Nephron (organoid): ENCODE data around the gene PPEF2.

ENCODE experiments used
- H3K27ac Mint-ChIP-seq, 3 experiments: 2 replicates each; pipeline ENCODE4 v1.8.0; 2020; ENCODE audit warnings: mixed read lengths in 3 of 3, mild to moderate bottlenecking in 2 of 3, moderate library complexity in 1 of 3
- H3K27me3 Mint-ChIP-seq: 2 replicates; pipeline ENCODE4 v1.8.0; 2021; ENCODE audit warnings: low read depth, mild to moderate bottlenecking, moderate library complexity, mixed read lengths
- H3K36me3 Mint-ChIP-seq: 2 replicates; pipeline ENCODE4 v1.8.0; 2020; ENCODE audit warnings: low read depth, mixed read lengths
- H3K4me1 Mint-ChIP-seq: 2 replicates; pipeline ENCODE4 v1.8.0; 2020; ENCODE audit warnings: mixed read lengths
- H3K4me3 Mint-ChIP-seq, 3 experiments: 2 replicates each; pipeline ENCODE4 v1.8.0; 2020; ENCODE audit warnings: mild to moderate bottlenecking in 3 of 3, mixed read lengths in 3 of 3, moderate library complexity in 2 of 3
- H3K9me3 Mint-ChIP-seq: 2 replicates; pipeline ENCODE4 v1.8.0; 2020; ENCODE audit warnings: mixed read lengths
- TF ChIP-seq, protein P1 (sequence below), 3 experiments: fragments of 200-600 bp; sonication (generic); IDR thresholded peaks; one replicate each; pipeline ENCODE4 v1.5.0; 2021; ENCODE audit warnings: antibody characterized with exemption in 3 of 3; ENCODE audit not compliant: unreplicated experiment in 3 of 3

Gene PPEF2

DNA sequence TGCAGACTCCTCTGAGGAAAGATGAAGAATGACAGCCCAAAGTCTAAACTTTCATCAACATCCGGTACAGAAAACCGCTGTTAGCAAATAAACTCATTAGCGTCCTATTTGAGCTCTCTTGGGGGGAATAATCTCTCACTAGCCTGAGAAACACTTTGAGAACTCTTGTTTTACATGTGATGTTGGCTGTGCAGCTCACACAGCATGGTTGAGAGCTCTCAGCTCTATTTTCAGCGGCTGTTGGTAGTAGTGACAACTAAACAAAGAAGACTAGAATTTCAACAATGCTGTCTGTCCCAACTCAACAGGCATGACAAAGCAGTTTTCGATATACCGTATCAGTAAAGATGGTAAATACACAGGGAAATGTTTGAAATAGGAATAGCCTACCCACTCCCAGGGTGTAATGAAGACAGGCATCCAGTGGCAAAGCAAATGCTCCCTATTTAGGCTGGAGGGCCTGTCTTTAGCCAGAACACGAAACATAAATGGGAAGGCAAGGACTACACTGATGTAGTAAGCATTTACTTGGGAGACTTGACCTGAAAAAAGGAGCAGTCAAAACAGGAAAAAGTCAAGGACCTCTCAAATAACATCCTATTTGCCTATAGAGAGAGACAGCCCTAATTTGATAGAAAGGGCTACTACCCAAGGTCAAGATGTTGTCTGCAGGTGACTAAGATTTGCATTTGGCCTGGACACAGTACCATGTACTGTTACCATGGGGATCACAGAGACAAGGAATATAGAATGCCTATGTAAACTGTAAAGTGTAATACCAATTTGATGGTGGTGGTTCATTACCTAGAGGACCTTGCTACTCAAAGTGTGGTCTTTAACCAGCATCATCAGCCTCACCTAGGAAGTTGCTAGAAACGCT, 60.4 kb downstream of the PPEF2 start:
- Mint-ChIP-seq H3K27me3 (no peaks in the 10 kb centered on the region), H3K4me3 (no peak overlapping the region), H3K4me1 (peaks cover 14% of the 10 kb centered on the region), H3K9me3 (no peaks in the 10 kb centered on the region), H3K27ac (peak overlapping the region in 2 of 3 experiments; percentile 10 to 30), H3K36me3 (no peaks in the 10 kb centered on the region)
- TF ChIP-seq, protein P1, sequence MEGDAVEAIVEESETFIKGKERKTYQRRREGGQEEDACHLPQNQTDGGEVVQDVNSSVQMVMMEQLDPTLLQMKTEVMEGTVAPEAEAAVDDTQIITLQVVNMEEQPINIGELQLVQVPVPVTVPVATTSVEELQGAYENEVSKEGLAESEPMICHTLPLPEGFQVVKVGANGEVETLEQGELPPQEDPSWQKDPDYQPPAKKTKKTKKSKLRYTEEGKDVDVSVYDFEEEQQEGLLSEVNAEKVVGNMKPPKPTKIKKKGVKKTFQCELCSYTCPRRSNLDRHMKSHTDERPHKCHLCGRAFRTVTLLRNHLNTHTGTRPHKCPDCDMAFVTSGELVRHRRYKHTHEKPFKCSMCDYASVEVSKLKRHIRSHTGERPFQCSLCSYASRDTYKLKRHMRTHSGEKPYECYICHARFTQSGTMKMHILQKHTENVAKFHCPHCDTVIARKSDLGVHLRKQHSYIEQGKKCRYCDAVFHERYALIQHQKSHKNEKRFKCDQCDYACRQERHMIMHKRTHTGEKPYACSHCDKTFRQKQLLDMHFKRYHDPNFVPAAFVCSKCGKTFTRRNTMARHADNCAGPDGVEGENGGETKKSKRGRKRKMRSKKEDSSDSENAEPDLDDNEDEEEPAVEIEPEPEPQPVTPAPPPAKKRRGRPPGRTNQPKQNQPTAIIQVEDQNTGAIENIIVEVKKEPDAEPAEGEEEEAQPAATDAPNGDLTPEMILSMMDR (IDR thresholded peaks at IDR 0.05; ENCODE audit: unreplicated experiment in 3 of 3) = no peak

GRCh38 chr4:75834772-75835154, 67.5 kb downstream of the PPEF2 start:
- Mint-ChIP-seq H3K9me3 (no peaks in the 10 kb centered on the region), H3K27ac (no peak overlapping the region), H3K36me3 (no peaks in the 10 kb centered on the region), H3K4me1 (no peaks in the 10 kb centered on the region), H3K27me3 (no peaks in the 10 kb centered on the region), H3K4me3 (no peak overlapping the region)
- TF ChIP-seq, protein P1 (IDR thresholded peaks at IDR 0.05; ENCODE audit: unreplicated experiment in 3 of 3) = no peak

GRCh38 chr4:75834095-75834771, 68.0 kb downstream of the PPEF2 start:
- H3K36me3 Mint-ChIP-seq = no peaks in the 10 kb centered on the region
- no peaks in the 10 kb centered on the region for H3K27me3 Mint-ChIP-seq
- no peaks in the 10 kb centered on the region for H3K9me3 Mint-ChIP-seq
- no peak overlapping the region for H3K4me3 Mint-ChIP-seq
- TF ChIP-seq, protein P1 (IDR thresholded peaks at IDR 0.05; ENCODE audit: unreplicated experiment in 3 of 3) = no peak
- no peak overlapping the region for H3K27ac Mint-ChIP-seq
- H3K4me1 Mint-ChIP-seq = no peaks in the 10 kb centered on the region

GRCh38 chr4:75831856-75832405, 70.3 kb downstream of the PPEF2 start:
- no peaks in the 10 kb centered on the region for H3K36me3 Mint-ChIP-seq
- H3K9me3 Mint-ChIP-seq = no peaks in the 10 kb centered on the region
- no peaks in the 10 kb centered on the region for H3K4me1 Mint-ChIP-seq
- no peak overlapping the region for H3K4me3 Mint-ChIP-seq
- TF ChIP-seq, protein P1 (IDR thresholded peaks at IDR 0.05; ENCODE audit: unreplicated experiment in 3 of 3) = no peak
- no peak overlapping the region for H3K27ac Mint-ChIP-seq
- no peaks in the 10 kb centered on the region for H3K27me3 Mint-ChIP-seq

GRCh38 chr4:75830906-75831305, 71.3 kb downstream of the PPEF2 start:
- Mint-ChIP-seq H3K27ac (no peak overlapping the region), H3K4me3 (no peak overlapping the region), H3K4me1 (no peaks in the 10 kb centered on the region), H3K9me3 (no peaks in the 10 kb centered on the region), H3K36me3 (no peaks in the 10 kb centered on the region), H3K27me3 (no peaks in the 10 kb centered on the region)
- TF ChIP-seq, protein P1 (IDR thresholded peaks at IDR 0.05; ENCODE audit: unreplicated experiment in 3 of 3) = no peak
